GM12878 (cell line): ENCODE results near the gene KDM4C. TPM values are rescaled to one million over a fixed set of nuclear protein-coding genes. Genes with fewer than 3 reads are reported as not detected.

ENCODE experiments used
- ATAC-seq: fragments of 200-7000 bp; cut with Tn5 transposase; 3 replicates; pipeline ENCODE4 v1.9.1; 2020; ENCODE audit warnings: mild to moderate bottlenecking, moderate library complexity
- BruUV-seq: library from RNA; stranded (reverse); fragments of 400-500 nt; replicated peaks from 2 replicates; lab custom pipeline; 2021; lab: Mats Ljungman, UMichigan
- CTCF ChIA-PET: fragments of 300-600 bp; sonication (Branson Sonifier 250); formaldehyde crosslinking; extraction: SDS; loops from one replicate; lab custom pipeline; 2021; ENCODE audit warnings: inconsistent platforms; lab: Yijun Ruan, JAX
- POLR2A ChIA-PET: fragments of 350-600 bp; formaldehyde crosslinking; extraction: SDS; loops from one replicate; lab custom pipeline; 2021; ENCODE audit warnings: inconsistent platforms; lab: Charles Lee
- RAD21 ChIA-PET: fragments of 300-600 bp; sonication (Branson Sonifier 250); formaldehyde crosslinking; loops from one replicate; lab custom pipeline; 2023; ENCODE audit warnings: antibody characterized with exemption; ENCODE audit not compliant: unreplicated experiment; lab: Charles Lee
- SMC1A ChIA-PET: fragments of 300-600 bp; sonication (Branson Sonifier 250); formaldehyde crosslinking; loops from one replicate; lab custom pipeline; 2023; ENCODE audit not compliant: unreplicated experiment, uncharacterized antibody; lab: Charles Lee
- DNase-seq: peaks from one replicate; pipeline ENCODE4 v3.0.0-alpha.2; 2011; ENCODE audit warnings: low read depth, low spot score
- FAIRE-seq: peaks from 3 replicates; lab custom pipeline; 2011; peaks lifted over from hg19 to GRCh38; lab: Jason Lieb, UNC
- H2AFZ ChIP-seq: 2 replicates; pipeline ENCODE4 v1.6.0; 2011; ENCODE audit warnings: low read depth, low read length, control low read depth; ENCODE audit not compliant: control insufficient read depth
- H3K27ac ChIP-seq: 2 replicates; pipeline ENCODE4 v1.5.1; 2011; ENCODE audit warnings: control low read depth; ENCODE audit not compliant: control insufficient read depth, insufficient read depth
- H3K27me3 ChIP-seq, 2 experiments: replicated peaks in 1 of 2; 2 replicates each; pipeline versions ENCODE4 v1.6.0 to v1.6.1; 2011; ENCODE audit warnings: low read length in 1 of 2; ENCODE audit not compliant: control insufficient read depth in 2 of 2, insufficient read depth in 2 of 2
- H3K36me3 ChIP-seq, 2 experiments: 2 replicates each; pipeline ENCODE4 v1.5.1; 2011; ENCODE audit warnings: low read length in 1 of 2; ENCODE audit not compliant: control insufficient read depth in 2 of 2, insufficient read depth in 2 of 2
- H3K4me1 ChIP-seq: 2 replicates; pipeline ENCODE4 v1.6.1; 2011; ENCODE audit warnings: mild to moderate bottlenecking, low read length, moderate library complexity, mixed read lengths; ENCODE audit not compliant: control insufficient read depth, insufficient read depth
- H3K4me2 ChIP-seq: 2 replicates; pipeline ENCODE4 v1.6.0; 2011; ENCODE audit warnings: control low read depth; ENCODE audit not compliant: control insufficient read depth, insufficient read depth
- H3K4me3 ChIP-seq: fragments of 200-600 bp; sonication (generic); 2 replicates; pipeline ENCODE4 v1.5.1; 2016
- H3K79me2 ChIP-seq: 2 replicates; pipeline ENCODE4 v1.6.0; 2011; ENCODE audit warnings: low read length; ENCODE audit not compliant: control insufficient read depth, insufficient read depth
- H3K9ac ChIP-seq: 2 replicates; pipeline ENCODE4 v1.8.0; 2011; ENCODE audit warnings: low read length, control low read depth, mixed read lengths; ENCODE audit not compliant: control insufficient read depth, insufficient read depth
- H3K9me3 ChIP-seq: replicated peaks from 3 replicates; pipeline ENCODE4 v1.5.1; 2011; ENCODE audit warnings: mild to moderate bottlenecking, low read length; ENCODE audit not compliant: control insufficient read depth, insufficient read depth
- H4K20me1 ChIP-seq: 2 replicates; pipeline ENCODE4 v1.6.0; 2011; ENCODE audit not compliant: control insufficient read depth, insufficient read depth
- KDM1A ChIP-seq: fragments of 200-600 bp; sonication (generic); IDR thresholded peaks from 2 replicates; pipeline ENCODE4 v1.6.1; 2016; ENCODE audit warnings: borderline replicate concordance
- TCF7 ChIP-seq: IDR thresholded peaks from 2 replicates; pipeline ENCODE4 v1.6.1; 2014; ENCODE audit warnings: antibody characterized with exemption, borderline replicate concordance
- whole genome bisulfite sequencing: methylation state at CpG from one replicate; pipeline ENCODE4 v1.1.6; 2016; ENCODE audit warnings: low lambda C conversion rate; ENCODE audit not compliant: insufficient replicate concordance, insufficient coverage; ENCODE audit errors: missing lambda C conversion rate; 5-methylcytosine and 5-hydroxymethylcytosine counted together
- in situ Hi-C: fragments of 300-500 bp; cut with MboI; formaldehyde crosslinking; loops from 9 replicates; pipeline ENCODE4 v1.14.3; 2018; ENCODE audit warnings: mixed read lengths
- intact Hi-C: fragments of 100-400 bp; cut with micrococcal nuclease; formaldehyde crosslinking; loops from one replicate; pipeline ENCODE4 v1.14.2; 2022; ENCODE audit not compliant: unreplicated experiment
- polyA plus RNA-seq, 11 experiments: library from polyadenylated mRNA; depleted of rRNA in 4 of 11; unstranded in 6 of 11; stranded (reverse) in 5 of 11; fragments of >200 nt; fragmentation: Nextera tagmentation in 4 of 11; fragmentation: Illumina TruSeq in 1 of 11; extraction: Ambion mirVana in 4 of 11; extraction: Trizol in 1 of 11; gene quantifications; 1 replicate in 1 of 11; 2 replicates in 10 of 11; pipeline versions ENCODE4 v1.2.1 to v1.2.3, GENCODE V29; 2011 to 2016; ENCODE audit warnings: inconsistent platforms in 2 of 11, missing spikeins in 2 of 11, low read depth in 1 of 11
- total RNA-seq, 4 experiments: library from RNA; depleted of rRNA in 3 of 4; stranded (reverse); fragments of >200 nt in 3 of 4; fragmentation: Illumina TruSeq in 1 of 4; extraction: Trizol in 1 of 4; gene quantifications; 2 replicates each; pipeline versions ENCODE4 v1.2.1 to v1.2.3, GENCODE V29; 2013 to 2021
- TF ChIP-seq, protein P1 (sequence below): IDR thresholded peaks from 2 replicates; pipeline ENCODE4 v1.6.1; 2012; ENCODE audit warnings: mild to moderate bottlenecking, low read depth, low read length
- TF ChIP-seq, protein P2 (sequence below): IDR thresholded peaks from 2 replicates; pipeline ENCODE4 v1.6.1; 2012; ENCODE audit warnings: low read depth, low read length, improper control_type of control experiment

The KDM4C gene
- total and polyA plus RNA-seq, 10 of the 15 experiments (the other 5 are each of a cell fraction or from before 2014, with no cell fraction given), result 6.8 to 41.2 (median 20.1) TPM

DNA sequence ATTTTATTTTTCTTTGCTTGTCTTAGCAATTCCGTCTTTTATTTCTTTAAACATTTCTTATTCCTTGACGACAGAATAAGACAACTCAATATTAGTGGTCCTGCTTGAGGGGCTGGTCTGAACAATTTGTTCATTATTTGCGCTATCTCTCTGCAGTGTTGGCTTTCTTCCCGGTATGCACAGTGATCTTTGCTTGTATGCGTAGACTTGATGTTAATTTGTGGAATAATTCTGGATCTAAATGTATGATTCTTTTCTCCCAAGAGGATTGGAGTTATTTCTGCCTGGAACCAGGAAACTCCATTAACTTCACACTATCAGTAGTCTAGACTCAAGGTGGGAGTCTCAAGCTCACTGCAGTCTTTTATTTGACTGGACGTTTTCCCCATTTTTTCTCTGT lies 80.4 kb downstream of the KDM4C start (continued):
- TF ChIP-seq, protein P1, sequence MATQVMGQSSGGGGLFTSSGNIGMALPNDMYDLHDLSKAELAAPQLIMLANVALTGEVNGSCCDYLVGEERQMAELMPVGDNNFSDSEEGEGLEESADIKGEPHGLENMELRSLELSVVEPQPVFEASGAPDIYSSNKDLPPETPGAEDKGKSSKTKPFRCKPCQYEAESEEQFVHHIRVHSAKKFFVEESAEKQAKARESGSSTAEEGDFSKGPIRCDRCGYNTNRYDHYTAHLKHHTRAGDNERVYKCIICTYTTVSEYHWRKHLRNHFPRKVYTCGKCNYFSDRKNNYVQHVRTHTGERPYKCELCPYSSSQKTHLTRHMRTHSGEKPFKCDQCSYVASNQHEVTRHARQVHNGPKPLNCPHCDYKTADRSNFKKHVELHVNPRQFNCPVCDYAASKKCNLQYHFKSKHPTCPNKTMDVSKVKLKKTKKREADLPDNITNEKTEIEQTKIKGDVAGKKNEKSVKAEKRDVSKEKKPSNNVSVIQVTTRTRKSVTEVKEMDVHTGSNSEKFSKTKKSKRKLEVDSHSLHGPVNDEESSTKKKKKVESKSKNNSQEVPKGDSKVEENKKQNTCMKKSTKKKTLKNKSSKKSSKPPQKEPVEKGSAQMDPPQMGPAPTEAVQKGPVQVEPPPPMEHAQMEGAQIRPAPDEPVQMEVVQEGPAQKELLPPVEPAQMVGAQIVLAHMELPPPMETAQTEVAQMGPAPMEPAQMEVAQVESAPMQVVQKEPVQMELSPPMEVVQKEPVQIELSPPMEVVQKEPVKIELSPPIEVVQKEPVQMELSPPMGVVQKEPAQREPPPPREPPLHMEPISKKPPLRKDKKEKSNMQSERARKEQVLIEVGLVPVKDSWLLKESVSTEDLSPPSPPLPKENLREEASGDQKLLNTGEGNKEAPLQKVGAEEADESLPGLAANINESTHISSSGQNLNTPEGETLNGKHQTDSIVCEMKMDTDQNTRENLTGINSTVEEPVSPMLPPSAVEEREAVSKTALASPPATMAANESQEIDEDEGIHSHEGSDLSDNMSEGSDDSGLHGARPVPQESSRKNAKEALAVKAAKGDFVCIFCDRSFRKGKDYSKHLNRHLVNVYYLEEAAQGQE, result no peak
- no peak for TF ChIP-seq KDM1A
- TF ChIP-seq, protein P2, sequence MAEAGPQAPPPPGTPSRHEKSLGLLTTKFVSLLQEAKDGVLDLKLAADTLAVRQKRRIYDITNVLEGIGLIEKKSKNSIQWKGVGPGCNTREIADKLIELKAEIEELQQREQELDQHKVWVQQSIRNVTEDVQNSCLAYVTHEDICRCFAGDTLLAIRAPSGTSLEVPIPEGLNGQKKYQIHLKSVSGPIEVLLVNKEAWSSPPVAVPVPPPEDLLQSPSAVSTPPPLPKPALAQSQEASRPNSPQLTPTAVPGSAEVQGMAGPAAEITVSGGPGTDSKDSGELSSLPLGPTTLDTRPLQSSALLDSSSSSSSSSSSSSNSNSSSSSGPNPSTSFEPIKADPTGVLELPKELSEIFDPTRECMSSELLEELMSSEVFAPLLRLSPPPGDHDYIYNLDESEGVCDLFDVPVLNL, result no peak

DNA sequence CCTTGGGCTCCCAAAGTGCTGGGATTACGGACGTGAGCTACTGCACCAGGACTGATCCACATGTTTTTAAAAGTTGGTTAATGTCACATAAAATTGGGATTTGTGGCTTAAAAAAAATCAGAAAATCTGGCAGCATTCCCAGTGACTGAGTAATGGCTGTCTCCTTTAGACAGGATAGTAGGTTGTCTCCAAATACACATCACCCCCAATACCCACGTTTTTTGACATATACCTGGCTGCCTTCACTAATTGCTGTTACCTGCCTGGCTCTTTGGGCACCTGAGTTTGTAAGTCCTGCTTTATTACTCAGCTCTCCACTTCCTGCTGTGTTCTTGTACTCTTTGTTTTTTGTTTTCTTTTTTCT lies 84.8 kb downstream of the KDM4C start:
- in situ Hi-C loops, result no loop called here
- RAD21 ChIA-PET, result no interaction called here
- no TSS peak for BruUV-seq

More for the DNA sequence above, 84.8 kb downstream of the KDM4C start:
- TF ChIP-seq TCF7, result no peak
- intact Hi-C loops, result no loop called here
- Histone ChIP-seq H3K79me2 (no peaks in the 10 kb centered on the region), H3K9me3 (no peaks in the 10 kb centered on the region), H3K27ac (no peak overlapping the region), H3K9ac (no peak overlapping the region), H4K20me1 (no peaks in the 10 kb centered on the region), H3K36me3 (0 out of 4 replicates have a peak, but pooled peaks cover 0 to 3% of the 10 kb centered on the region in 2 experiments), H3K4me3 (no peak overlapping the region), H2AFZ (no peak overlapping the region), H3K4me2 (no peak overlapping the region), H3K27me3 (no peaks in the 10 kb centered on the region), H3K4me1 (no peaks in the 10 kb centered on the region)
- CTCF ChIA-PET, result interaction anchor here (1.2 kb wide), 1 partner anchor 16 kb away, joined by 4 read pairs; no protein-coding TSS in a partner anchor
- DNase-seq, result no peak
- POLR2A ChIA-PET, result no interaction called here
- no peak for ATAC-seq
- SMC1A ChIA-PET, result interaction anchor here (1.5 kb wide), 1 partner anchor 35 kb away, joined by 4 read pairs; no protein-coding TSS in a partner anchor
- 85% methylated on average over 3 of the region's 3 CpGs for WGBS
- no peak for FAIRE-seq
